Neutrophil (primary cell): ENCODE measurements around the gene NELL1.

Source experiments
- H3K27ac ChIP-seq: fragments of 200-600 bp; sonication (generic); 2 replicates; pipeline ENCODE4 v1.5.1; 2016; ENCODE audit warnings: mild to moderate bottlenecking, moderate library complexity
- H3K27me3 ChIP-seq: fragments of 200-600 bp; sonication (generic); 2 replicates; pipeline ENCODE4 v1.6.0; 2016; ENCODE audit warnings: mild to moderate bottlenecking
- H3K36me3 ChIP-seq: fragments of 200-600 bp; sonication (generic); 2 replicates; pipeline ENCODE4 v1.5.1; 2017
- H3K4me1 ChIP-seq, 2 experiments: fragments of 200-600 bp in 1 of 2; sonication (generic) in 1 of 2; 1 replicate in 1 of 2; 2 replicates in 1 of 2; pipeline versions ENCODE4 v1.5.1 to v1.6.1; 2013 to 2016; ENCODE audit warnings: low read depth in 1 of 2, low read length in 1 of 2, mild to moderate bottlenecking in 1 of 2, moderate library complexity in 1 of 2; ENCODE audit not compliant: control insufficient read depth in 1 of 2, insufficient read depth in 1 of 2
- H3K4me3 ChIP-seq, 2 experiments: fragments of 200-600 bp in 1 of 2; sonication (generic) in 1 of 2; 1 replicate in 1 of 2; 2 replicates in 1 of 2; pipeline ENCODE4 v1.5.1; 2013 to 2016; ENCODE audit warnings: low read depth in 1 of 2, low read length in 1 of 2, mild to moderate bottlenecking in 1 of 2, moderate library complexity in 1 of 2
- H3K9me3 ChIP-seq: fragments of 200-600 bp; sonication (generic); 2 replicates; pipeline ENCODE4 v1.5.1; 2016
- CTCF ChIP-seq: fragments of 200-600 bp; sonication (generic); IDR thresholded peaks from 2 replicates; pipeline ENCODE4 v1.5.1; 2016; ENCODE audit warnings: antibody characterized with exemption

Gene NELL1

GRCh38 chr11:20931029-20931428 is 261.6 kb downstream of the NELL1 start:
- H3K4me3 ChIP-seq, result no peak overlapping the region

GRCh38 chr11:20933086-20933485 is 263.7 kb downstream of the NELL1 start:
- TF ChIP-seq CTCF, result no peak
- H3K4me1 ChIP-seq, result no peaks in the 10 kb centered on the region
- no peak overlapping the region for H3K27ac ChIP-seq
- no peaks in the 10 kb centered on the region for H3K36me3 ChIP-seq
- H3K9me3 ChIP-seq, result no peaks in the 10 kb centered on the region
- no peaks in the 10 kb centered on the region for H3K27me3 ChIP-seq
- no peak overlapping the region for H3K4me3 ChIP-seq

More at GRCh38 chr11:20931029-20931428, 261.6 kb downstream of the NELL1 start:
- H3K36me3 ChIP-seq, result no peaks in the 10 kb centered on the region
- no peaks in the 10 kb centered on the region for H3K27me3 ChIP-seq
- no peak for TF ChIP-seq CTCF
- no peak overlapping the region for H3K27ac ChIP-seq
- no peaks in the 10 kb centered on the region for H3K9me3 ChIP-seq
- no peaks in the 10 kb centered on the region for H3K4me1 ChIP-seq

GRCh38 chr11:20933958-20934357 is 264.6 kb downstream of the NELL1 start:
- no peak for TF ChIP-seq CTCF
- no peaks in the 10 kb centered on the region for H3K36me3 ChIP-seq
- no peak overlapping the region for H3K27ac ChIP-seq
- no peaks in the 10 kb centered on the region for H3K4me1 ChIP-seq
- no peak overlapping the region for H3K4me3 ChIP-seq
- H3K27me3 ChIP-seq, result no peaks in the 10 kb centered on the region
- no peaks in the 10 kb centered on the region for H3K9me3 ChIP-seq

GRCh38 chr11:20934516-20934915 is 265.1 kb downstream of the NELL1 start:
- Histone ChIP-seq H3K27ac (no peak overlapping the region), H3K4me3 (no peak overlapping the region), H3K27me3 (no peaks in the 10 kb centered on the region), H3K9me3 (no peaks in the 10 kb centered on the region), H3K36me3 (no peaks in the 10 kb centered on the region), H3K4me1 (no peaks in the 10 kb centered on the region)
- no peak for TF ChIP-seq CTCF

GRCh38 chr11:20937826-20938225 is 268.4 kb downstream of the NELL1 start:
- no peak overlapping the region for H3K27ac ChIP-seq
- no peaks in the 10 kb centered on the region for H3K4me1 ChIP-seq
- H3K27me3 ChIP-seq, result no peaks in the 10 kb centered on the region
- no peak for TF ChIP-seq CTCF
- H3K36me3 ChIP-seq, result no peaks in the 10 kb centered on the region
- H3K9me3 ChIP-seq, result no peaks in the 10 kb centered on the region
- H3K4me3 ChIP-seq, result no peak overlapping the region

GRCh38 chr11:20949585-20949984 is 280.2 kb downstream of the NELL1 start:
- TF ChIP-seq CTCF, result no peak
- Histone ChIP-seq H3K4me3 (no peak overlapping the region), H3K27me3 (no peaks in the 10 kb centered on the region), H3K9me3 (no peaks in the 10 kb centered on the region), H3K36me3 (no peaks in the 10 kb centered on the region), H3K4me1 (no peaks in the 10 kb centered on the region), H3K27ac (no peak overlapping the region)
